Measurements from ENCODE around the gene UGT3A1. TPM values are rescaled to one million over a fixed set of nuclear protein-coding genes. Genes with fewer than 3 reads are reported as not detected.

Gene UGT3A1
- polyA plus RNA-seq, 1 of the 3 experiments (the other 2 are of a cell fraction): not detected

GRCh38 chr5:35904443-35905132, 86.6 kb downstream of the UGT3A1 start:
- peaks cover 0 to 3% of the 10 kb centered on the region in 2 experiments; a peak in 2 of 4 replicates for H3K4me1 ChIP-seq (ENCODE audit: control insufficient read depth in 1 of 2, insufficient read depth in 2 of 2, low read depth in 1 of 2, low read length in 1 of 2)
- no peak for TF ChIP-seq TCF12 (IDR thresholded peaks at IDR 0.05)
- no peak for TF ChIP-seq ZBTB33 (IDR thresholded peaks at IDR 0.05; ENCODE audit: borderline replicate concordance, low read depth)
- no peak for TF ChIP-seq FOSL2 (IDR thresholded peaks at IDR 0.05; ENCODE audit: borderline replicate concordance, low read depth)
- no peak for TF ChIP-seq CTCF (IDR thresholded peaks at IDR 0.05)
- no peak for TF ChIP-seq ELF1 (IDR thresholded peaks at IDR 0.05)
- no peak for TF ChIP-seq RCOR1 (IDR thresholded peaks at IDR 0.05; ENCODE audit: low read length)
- no peak for TF ChIP-seq SMC3 (IDR thresholded peaks at IDR 0.05; ENCODE audit: low read depth, low read length)
- TF ChIP-seq MEF2A (IDR thresholded peaks at IDR 0.05; ENCODE audit: borderline replicate concordance, low read depth): no peak
- no peak for TF ChIP-seq MAX (IDR thresholded peaks at IDR 0.05; ENCODE audit: low read depth)
- TF ChIP-seq MXI1 (IDR thresholded peaks at IDR 0.05; ENCODE audit: low read depth, low read length): no peak
- no peak for TF ChIP-seq RAD21 (IDR thresholded peaks at IDR 0.05; ENCODE audit: low read length)
- no peak overlapping the region for H3K27ac ChIP-seq (ENCODE audit: low read depth in 2 of 2, low read length in 1 of 2)
- no peaks in the 10 kb centered on the region for H3K79me2 ChIP-seq (ENCODE audit: insufficient read depth)
- POLR2A ChIA-PET: no interaction called here
- no peaks in the 10 kb centered on the region for H3K27me3 ChIP-seq (ENCODE audit: insufficient read depth)
- no peaks in the 10 kb centered on the region for H3K9me2 ChIP-seq
- no peak overlapping the region for H2AFZ ChIP-seq (ENCODE audit: low read depth)
- no peaks in the 10 kb centered on the region for H3K9me3 ChIP-seq
- H3K36me3 ChIP-seq (replicated peaks in 1 of 2; ENCODE audit: control insufficient read depth in 1 of 2, insufficient read depth in 2 of 2, low read length in 1 of 2): no peaks in the 10 kb centered on the region
- no peaks in the 10 kb centered on the region for H3F3A ChIP-seq (replicated peaks; ENCODE audit: insufficient read depth)
- 60% methylated on average over 11 of the region's 11 CpGs for WGBS (ENCODE audit: low lambda C conversion rate)
- no peak for DNase-seq
- no peaks in the 10 kb centered on the region for H4K20me1 ChIP-seq (ENCODE audit: insufficient read depth)
- CTCF ChIA-PET: no interaction called here
- no peak overlapping the region for H3K4me3 ChIP-seq (ENCODE audit: low read depth in 2 of 2, low read length in 1 of 2)
- no peak overlapping the region for H3K4me2 ChIP-seq
- H3K9ac ChIP-seq: no peak overlapping the region

GRCh38 chr5:35903631-35904203, 87.5 kb downstream of the UGT3A1 start:
- peaks cover 0 to 3% of the 10 kb centered on the region in 2 experiments; a peak in 2 of 4 replicates for H3K4me1 ChIP-seq (ENCODE audit: control insufficient read depth in 1 of 2, insufficient read depth in 2 of 2, low read depth in 1 of 2, low read length in 1 of 2)
- ChIA-PET CTCF (interaction anchor here (0.9 to 1.9 kb wide), 2 partner anchors 21 to 23 kb away, joined by 4 to 7 read pairs; no protein-coding TSS in a partner anchor), POLR2A (no interaction called here)
- H3K9me3 ChIP-seq: no peaks in the 10 kb centered on the region
- no peaks in the 10 kb centered on the region for H3F3A ChIP-seq (replicated peaks; ENCODE audit: insufficient read depth)
- 71% methylated on average over 6 of the region's 6 CpGs for WGBS (ENCODE audit: low lambda C conversion rate)
- H3K79me2 ChIP-seq (ENCODE audit: insufficient read depth): no peaks in the 10 kb centered on the region
- H3K36me3 ChIP-seq (replicated peaks in 1 of 2; ENCODE audit: control insufficient read depth in 1 of 2, insufficient read depth in 2 of 2, low read length in 1 of 2): no peaks in the 10 kb centered on the region
- no peaks in the 10 kb centered on the region for H3K27me3 ChIP-seq (ENCODE audit: insufficient read depth)
- no peak overlapping the region for H3K4me2 ChIP-seq
- H3K9me2 ChIP-seq: no peaks in the 10 kb centered on the region
- no peak overlapping the region for H3K27ac ChIP-seq (ENCODE audit: low read depth in 2 of 2, low read length in 1 of 2)
- H3K4me3 ChIP-seq (ENCODE audit: low read depth in 2 of 2, low read length in 1 of 2): no peak overlapping the region
- H4K20me1 ChIP-seq (ENCODE audit: insufficient read depth): no peaks in the 10 kb centered on the region
- DNase-seq: no peak
- no peak overlapping the region for H3K9ac ChIP-seq
- H2AFZ ChIP-seq (ENCODE audit: low read depth): no peak overlapping the region
- TF ChIP-seq MAX (IDR thresholded peaks at IDR 0.05; ENCODE audit: low read depth) (no peak), FOSL2 (IDR thresholded peaks at IDR 0.05; ENCODE audit: borderline replicate concordance, low read depth) (no peak), EP300 (IDR thresholded peaks at IDR 0.05; ENCODE audit: borderline replicate concordance in 1 of 2, low read depth in 1 of 2, low read length in 1 of 2) (no peak), USF1 (IDR thresholded peaks at IDR 0.05; ENCODE audit: borderline replicate concordance, low read depth) (no peak), ZBTB33 (IDR thresholded peaks at IDR 0.05; ENCODE audit: borderline replicate concordance, low read depth) (no peak), EZH2phosphoT487 (IDR thresholded peaks at IDR 0.05; ENCODE audit: borderline replicate concordance, low read depth) (no peak), CTCF (IDR thresholded peaks at IDR 0.05) (no peak), RCOR1 (IDR thresholded peaks at IDR 0.05; ENCODE audit: low read length) (no peak)
